SK-N-MC (cell line): ENCODE measurements around the gene ZNF438.

ENCODE experiments used
- DNase-seq: peaks from one replicate; pipeline ENCODE4 v3.0.0-alpha.2; 2011; ENCODE audit warnings: low read depth, low spot score
- H3K27ac ChIP-seq: fragments of 200-600 bp; sonication (generic); 2 replicates; pipeline ENCODE4 v1.5.1; 2016; ENCODE audit warnings: mixed run types
- H3K36me3 ChIP-seq: fragments of 200-600 bp; sonication (generic); 2 replicates; pipeline ENCODE4 v1.6.1; 2017; ENCODE audit warnings: antibody characterized with exemption, low read length, mixed read lengths; ENCODE audit not compliant: insufficient read depth
- H3K4me3 ChIP-seq: fragments of 200-600 bp; sonication (generic); 2 replicates; pipeline ENCODE4 v1.5.1; 2016
- H3K9ac ChIP-seq: fragments of 200-600 bp; sonication (generic); 2 replicates; pipeline ENCODE4 v1.8.0; 2017; ENCODE audit warnings: mixed run types, mixed read lengths; ENCODE audit not compliant: insufficient read length
- H3K9me3 ChIP-seq: fragments of 200-600 bp; sonication (generic); 2 replicates; pipeline ENCODE4 v1.6.1; 2017; ENCODE audit warnings: low read depth, mild to moderate bottlenecking, antibody characterized with exemption, low read length, moderate library complexity, mixed read lengths
- EZH2 ChIP-seq: fragments of 200-600 bp; sonication (generic); IDR thresholded peaks from one replicate; pipeline ENCODE4 v1.6.1; 2017; ENCODE audit warnings: antibody characterized with exemption
- FOXP2 ChIP-seq: optimal IDR thresholded peaks from 2 replicates; pipeline ENCODE3; 2011; ENCODE audit warnings: mild to moderate bottlenecking, moderate library complexity; ENCODE audit not compliant: insufficient read depth; ENCODE audit errors: extremely low read length, control extremely low read depth
- POLR2AphosphoS5 ChIP-seq: IDR thresholded peaks from 2 replicates; pipeline ENCODE4 v1.6.1; 2012; ENCODE audit warnings: mild to moderate bottlenecking, low read depth, low read length, borderline replicate concordance

Gene ZNF438

DNA sequence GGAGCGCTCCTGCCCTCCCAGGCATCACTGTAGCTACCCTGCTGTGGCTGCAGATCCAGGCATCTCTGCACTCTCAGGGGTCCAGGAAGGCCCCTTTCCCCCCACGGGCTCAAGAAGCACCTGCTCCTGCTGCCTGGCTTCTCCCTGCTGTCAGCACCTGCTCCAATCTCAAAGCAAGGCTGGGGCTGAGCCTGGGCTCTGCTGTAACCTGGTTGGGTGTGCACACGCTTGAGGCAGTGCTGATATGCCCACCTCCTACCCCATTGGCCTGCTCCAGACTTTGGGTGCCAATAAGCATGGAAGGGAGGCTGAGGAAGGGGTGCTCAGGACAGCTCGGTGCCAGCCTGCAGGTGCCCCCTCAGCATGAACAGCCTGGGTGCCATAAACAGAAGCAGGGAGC, 185.0 kb downstream of the ZNF438 start:
- no peaks in the 10 kb centered on the region for H3K9me3 ChIP-seq
- no peak overlapping the region for H3K9ac ChIP-seq
- H3K4me3 ChIP-seq = no peak overlapping the region
- H3K27ac ChIP-seq = no peak overlapping the region
- no peak for TF ChIP-seq EZH2
- TF ChIP-seq FOXP2 = no peak
- TF ChIP-seq POLR2AphosphoS5 = no peak
- H3K36me3 ChIP-seq = no peaks in the 10 kb centered on the region
- DNase-seq = no peak

DNA sequence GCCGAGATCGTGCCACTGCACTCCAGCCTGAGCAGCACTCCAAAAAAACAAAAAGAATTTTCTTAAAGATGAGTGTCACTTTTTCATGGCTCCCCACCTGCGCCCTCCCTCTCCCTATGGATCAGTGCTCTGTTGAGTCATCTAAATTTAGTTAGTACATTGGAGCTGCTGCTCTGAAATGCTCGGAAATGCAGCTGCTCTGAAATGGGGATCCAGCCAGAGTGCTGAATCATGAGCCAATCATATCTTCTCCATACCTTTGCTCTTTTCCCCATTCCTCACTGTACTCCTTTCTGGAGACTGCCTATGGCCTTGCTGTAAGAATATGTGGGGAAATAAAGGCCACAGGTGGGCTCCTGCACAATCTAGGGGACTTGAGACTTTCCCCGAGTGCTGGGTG, 188.8 kb downstream of the ZNF438 start:
- Histone ChIP-seq H3K9me3 (no peaks in the 10 kb centered on the region), H3K36me3 (no peaks in the 10 kb centered on the region), H3K9ac (no peak overlapping the region), H3K4me3 (no peak overlapping the region), H3K27ac (no peak overlapping the region)
- TF ChIP-seq POLR2AphosphoS5 = no peak
- TF ChIP-seq EZH2 = no peak
- no peak for TF ChIP-seq FOXP2
- no peak for DNase-seq

DNA sequence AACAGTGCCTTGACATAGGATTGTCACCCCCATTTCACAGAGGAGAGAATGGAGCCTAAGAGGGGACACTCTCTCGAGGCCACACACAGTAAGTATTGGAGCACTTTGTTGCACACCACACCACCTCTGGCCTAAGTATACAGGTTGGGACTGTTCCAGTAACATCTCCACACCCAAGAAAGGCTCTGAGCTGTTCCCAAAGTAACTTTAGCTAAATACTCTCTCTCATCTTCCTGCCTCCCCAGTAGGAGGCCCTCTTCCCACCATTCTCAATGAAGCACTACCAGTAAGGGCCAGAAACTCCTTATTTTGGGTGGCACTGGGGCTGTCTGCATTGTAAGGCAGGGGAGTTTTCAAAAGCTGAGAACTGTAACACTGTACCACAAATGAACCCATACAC, 189.5 kb downstream of the ZNF438 start:
- no peak for DNase-seq
- Histone ChIP-seq H3K4me3 (no peak overlapping the region), H3K27ac (no peak overlapping the region), H3K36me3 (no peaks in the 10 kb centered on the region), H3K9me3 (no peaks in the 10 kb centered on the region), H3K9ac (no peak overlapping the region)
- no peak for TF ChIP-seq FOXP2
- TF ChIP-seq POLR2AphosphoS5 = no peak
- TF ChIP-seq EZH2 = no peak

DNA sequence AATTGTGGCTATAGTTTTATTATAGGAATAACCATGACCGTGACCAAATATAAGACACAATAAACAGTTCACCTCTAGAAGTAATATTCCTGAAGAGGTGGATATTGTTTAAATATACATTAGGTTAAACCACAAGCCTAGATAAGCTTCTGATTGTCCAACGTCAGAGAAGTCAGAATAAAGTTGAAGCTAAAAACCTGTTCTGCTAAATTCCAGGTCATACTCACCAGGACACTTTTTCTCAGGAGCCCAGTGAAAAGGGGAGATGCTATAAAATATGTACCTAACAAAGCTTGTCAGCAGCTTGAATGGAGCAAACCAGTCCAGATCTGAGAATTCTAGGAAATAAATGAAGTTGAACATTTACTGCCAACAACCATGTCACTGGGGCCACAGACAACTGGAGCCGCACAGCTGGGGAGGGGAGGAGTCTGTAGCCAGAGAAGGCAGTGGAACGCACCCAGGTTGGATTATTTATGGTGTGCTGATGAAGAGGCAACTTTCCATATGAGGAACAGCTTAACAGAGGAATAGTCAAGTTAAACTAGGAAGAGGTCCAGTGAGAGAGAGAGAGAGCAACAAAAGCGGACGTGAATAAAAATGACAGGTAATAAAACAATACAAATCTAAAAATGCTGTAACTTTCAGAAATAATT, 191.1 kb downstream of the ZNF438 start:
- H3K9ac ChIP-seq = no peak overlapping the region
- DNase-seq = no peak
- H3K36me3 ChIP-seq = no peaks in the 10 kb centered on the region
- H3K4me3 ChIP-seq = no peak overlapping the region
- H3K9me3 ChIP-seq = no peaks in the 10 kb centered on the region
- H3K27ac ChIP-seq = no peak overlapping the region
- TF ChIP-seq EZH2 (no peak), FOXP2 (no peak), POLR2AphosphoS5 (no peak)

DNA sequence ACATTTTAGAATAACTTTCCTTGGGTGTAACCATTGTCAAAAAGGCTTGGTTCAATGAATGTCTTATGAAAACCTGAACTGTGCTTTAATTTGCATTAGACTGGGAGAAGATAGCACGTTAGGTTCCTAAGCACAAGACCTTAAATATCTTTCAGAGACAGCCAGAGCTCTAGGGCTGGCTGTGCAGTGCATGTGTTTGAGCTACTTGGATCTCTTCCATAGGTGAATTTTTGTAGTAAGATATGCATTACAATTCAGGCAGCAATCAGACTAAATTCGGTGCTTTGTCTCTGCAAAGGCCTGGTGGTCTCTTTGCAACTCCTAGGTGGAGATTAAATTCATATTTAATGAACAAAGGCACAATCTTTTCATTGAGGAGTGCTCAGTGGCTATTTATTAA, 192.0 kb downstream of the ZNF438 start:
- no peak overlapping the region for H3K9ac ChIP-seq
- TF ChIP-seq FOXP2 (no peak), EZH2 (no peak), POLR2AphosphoS5 (no peak)
- no peak overlapping the region for H3K27ac ChIP-seq
- DNase-seq = no peak
- H3K9me3 ChIP-seq = no peaks in the 10 kb centered on the region
- no peaks in the 10 kb centered on the region for H3K36me3 ChIP-seq
- H3K4me3 ChIP-seq = no peak overlapping the region

DNA sequence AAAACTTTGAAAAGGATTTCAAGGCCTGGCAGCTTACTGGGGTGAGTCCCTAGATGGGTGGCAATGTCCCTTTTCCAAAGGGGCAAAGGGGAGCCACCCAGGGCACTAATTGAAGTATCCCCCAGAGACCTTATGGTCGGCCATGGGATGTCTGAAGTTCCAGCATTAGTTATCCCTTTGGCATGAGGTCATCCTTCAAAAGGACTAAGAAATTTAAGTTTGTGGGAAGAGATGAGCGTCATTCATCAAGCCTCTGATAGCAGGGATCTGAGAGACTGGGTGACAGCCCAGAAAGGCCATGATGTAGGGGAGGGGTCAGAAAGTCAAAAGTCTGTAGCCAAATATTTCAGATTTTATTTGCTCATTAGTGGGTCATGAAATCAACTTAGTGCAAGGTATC, 195.3 kb downstream of the ZNF438 start:
- TF ChIP-seq FOXP2 (no peak), EZH2 (no peak), POLR2AphosphoS5 (no peak)
- no peak overlapping the region for H3K27ac ChIP-seq

DNA sequence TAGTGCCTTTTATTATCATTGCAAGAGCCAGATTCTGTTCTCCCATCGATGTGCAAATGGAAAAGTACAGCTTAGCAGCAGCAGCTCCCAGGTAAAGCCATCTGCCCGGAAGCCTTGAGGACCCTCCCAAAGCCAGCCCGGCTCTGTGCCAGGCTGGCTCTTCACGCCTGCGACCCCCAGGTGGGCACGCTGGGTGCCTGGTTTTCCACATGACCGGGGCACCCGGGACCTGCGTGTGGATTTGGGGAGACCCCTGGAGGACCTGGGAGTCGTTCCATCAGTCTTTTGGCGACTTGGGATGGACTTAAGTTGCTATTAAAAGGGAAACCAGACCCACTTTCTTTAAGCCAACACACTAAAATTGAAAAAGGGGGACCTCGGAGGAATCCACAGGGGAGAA, 196.5 kb downstream of the ZNF438 start:
- Histone ChIP-seq H3K27ac (no peak overlapping the region), H3K36me3 (no peaks in the 10 kb centered on the region), H3K4me3 (no peak overlapping the region), H3K9ac (no peak overlapping the region), H3K9me3 (no peaks in the 10 kb centered on the region)
- DNase-seq = no peak
- TF ChIP-seq POLR2AphosphoS5 = no peak
- TF ChIP-seq EZH2 = no peak
- TF ChIP-seq FOXP2 = no peak

More for the DNA sequence above, 195.3 kb downstream of the ZNF438 start:
- no peaks in the 10 kb centered on the region for H3K36me3 ChIP-seq
- no peak overlapping the region for H3K9ac ChIP-seq
- no peak for DNase-seq
- H3K4me3 ChIP-seq = no peak overlapping the region
- no peaks in the 10 kb centered on the region for H3K9me3 ChIP-seq

DNA sequence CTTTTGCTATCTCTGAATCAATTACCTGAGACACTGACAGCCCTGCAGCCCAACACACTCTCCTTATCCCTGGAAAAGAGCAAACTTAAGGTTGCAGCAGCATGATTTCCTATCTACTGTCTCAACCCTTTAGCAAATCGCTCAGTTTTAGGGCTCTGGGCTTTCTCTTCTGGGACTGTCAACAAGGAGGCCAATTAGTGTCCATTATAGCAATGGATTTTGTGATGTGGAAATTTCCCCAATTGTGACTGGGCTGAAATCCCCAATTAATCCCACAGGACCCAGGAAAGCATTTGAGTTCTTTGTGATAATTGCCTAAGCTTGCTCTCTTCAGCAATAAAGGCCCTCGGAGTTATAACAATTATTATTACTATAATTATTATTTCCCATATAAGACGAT, 197.0 kb downstream of the ZNF438 start:
- Histone ChIP-seq H3K9ac (no peak overlapping the region), H3K9me3 (no peaks in the 10 kb centered on the region), H3K27ac (no peak overlapping the region), H3K4me3 (no peak overlapping the region), H3K36me3 (no peaks in the 10 kb centered on the region)
- DNase-seq = no peak
- TF ChIP-seq EZH2 (no peak), POLR2AphosphoS5 (no peak), FOXP2 (no peak)

DNA sequence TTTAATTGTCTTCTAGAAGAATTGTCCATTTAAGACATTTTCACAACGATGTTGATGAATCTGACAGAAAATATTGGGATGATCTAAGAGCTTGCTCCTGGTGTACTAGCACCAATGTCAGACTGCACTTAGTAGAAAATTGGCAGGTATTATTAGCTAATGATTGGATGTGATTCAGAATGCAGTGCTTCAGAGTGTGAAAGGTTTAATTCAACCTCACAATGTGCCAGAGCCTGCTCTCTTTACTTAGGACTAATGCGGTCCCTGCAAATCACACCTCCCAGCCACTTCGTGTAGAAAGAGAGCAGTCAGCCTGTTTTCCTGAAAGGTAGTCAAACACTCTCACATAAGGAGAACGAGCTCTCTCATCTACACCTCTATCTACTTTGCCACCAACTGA, 197.5 kb downstream of the ZNF438 start:
- Histone ChIP-seq H3K36me3 (no peaks in the 10 kb centered on the region), H3K9me3 (no peaks in the 10 kb centered on the region), H3K4me3 (no peak overlapping the region), H3K9ac (no peak overlapping the region), H3K27ac (no peak overlapping the region)
- no peak for DNase-seq
- TF ChIP-seq EZH2 (no peak), POLR2AphosphoS5 (no peak), FOXP2 (no peak)
